DOHH2 (cell line): ENCODE measurements around the gene UNC13B.

Experiments used
- CTCF ChIP-seq: fragments of 200-600 bp; sonication (generic); IDR thresholded peaks from one replicate; pipeline ENCODE4 v1.5.1; 2014; ENCODE audit warnings: antibody characterized with exemption, mild to moderate bottlenecking, low read depth, low read length; ENCODE audit not compliant: poor library complexity, severe bottlenecking
- EZH2phosphoT487 ChIP-seq: fragments of 200-600 bp; sonication (generic); IDR thresholded peaks from 2 replicates; pipeline ENCODE4 v1.6.1; 2017; ENCODE audit warnings: borderline replicate concordance, mild to moderate bottlenecking, antibody characterized with exemption, low read length, moderate library complexity, mixed read lengths

- TF ChIP-seq EZH2phosphoT487 (no peak), CTCF (no peak)
Observed at GRCh38 chr9:35220659-35221338, 59.0 kb downstream of the UNC13B start.
